Measurements from ENCODE around the gene YTHDF2. TPM values are rescaled to one million over a fixed set of nuclear protein-coding genes. Genes with fewer than 3 reads are reported as not detected.
"Not testable (repeated sequence)": the region's sequence is repeated elsewhere in the genome, so short reads cannot be mapped to it uniquely, and the experiment has no call there.

Gene YTHDF2
- polyA plus RNA-seq: 100 to 1,000 TPM in 2 of 3 donors, 10 to 100 TPM in 1; 78.1 to 210 (median 129) TPM

- peaks cover 4 to 7% (median 6%) of the 10 kb centered on the region in 3 donors for H3K27me3 Mint-ChIP-seq (ENCODE audit: low read depth in 3 of 3)
- H3K4me1 Mint-ChIP-seq: peaks cover 31 to 42% of the 10 kb centered on the region in 2 donors
- H3K4me3 Mint-ChIP-seq: peak within 1 kb of the TSS; percentile 96 to 99 (median 97)
- peak within 1 kb of the TSS; percentile 92 to 98 (median 94) for H3K27ac Mint-ChIP-seq
- peaks cover 6 to 17% (median 10%) of the 10 kb centered on the region in 3 donors for H3K36me3 Mint-ChIP-seq
- peak; percentile 96 to 98 (median 98) for DNase-seq
- no peaks in the 10 kb centered on the region for H3K9me3 Mint-ChIP-seq
Measured at GRCh38 chr1:28736450-28737306, at the start of gene YTHDF2. Gene YTHDF2, plus strand, starts transcription at chr1:28736940. Its CDS starts 181 bp downstream, at chr1:28737121.

GRCh38 chr1:28691627-28692026, 45.1 kb upstream of the YTHDF2 start:
- not testable (repeated sequence) for H3K9me3 Mint-ChIP-seq; DNase-seq; H3K4me1 Mint-ChIP-seq; H3K27me3 Mint-ChIP-seq (ENCODE audit: low read depth in 3 of 3); H3K4me3 Mint-ChIP-seq
- Mint-ChIP-seq H3K27ac (peak overlapping the region in 1 of 6 donors; percentile 12), H3K36me3 (peaks cover 9 to 25% (median 14%) of the 10 kb centered on the region in 3 donors)

GRCh38 chr1:28703629-28704028, 33.1 kb upstream of the YTHDF2 start:
- Mint-ChIP-seq H3K27me3 (ENCODE audit: low read depth in 3 of 3) (peaks cover 0 to 3% (median 0%) of the 10 kb centered on the region in 3 donors), H3K27ac (no peak overlapping the region)

GRCh38 chr1:28716336-28716735, 20.4 kb upstream of the YTHDF2 start:
- no peak for DNase-seq
- peaks cover 0 to 26% (median 11%) of the 10 kb centered on the region in 3 donors for H3K36me3 Mint-ChIP-seq
- H3K9me3 Mint-ChIP-seq: no peaks in the 10 kb centered on the region
- H3K4me1 Mint-ChIP-seq: peaks cover 0 to 7% of the 10 kb centered on the region in 2 donors
- H3K27me3 Mint-ChIP-seq (ENCODE audit: low read depth in 3 of 3): no peaks in the 10 kb centered on the region
- H3K27ac Mint-ChIP-seq: peak overlapping the region in 2 of 6 donors; percentile 21 to 56
- H3K4me3 Mint-ChIP-seq: no peak overlapping the region

More at GRCh38 chr1:28703629-28704028, 33.1 kb upstream of the YTHDF2 start:
- Mint-ChIP-seq H3K4me3 (no peak overlapping the region), H3K9me3 (no peaks in the 10 kb centered on the region), H3K36me3 (peaks cover 20 to 38% (median 27%) of the 10 kb centered on the region in 3 donors), H3K4me1 (peaks cover 0 to 2% of the 10 kb centered on the region in 2 donors)
- no peak for DNase-seq

GRCh38 chr1:28718166-28718565, 18.6 kb upstream of the YTHDF2 start:
- no peak for DNase-seq
- Mint-ChIP-seq H3K9me3 (no peaks in the 10 kb centered on the region), H3K4me3 (no peak overlapping the region), H3K27ac (peak overlapping the region in 2 of 6 donors; percentile 7 to 28), H3K36me3 (peaks cover 0 to 18% (median 11%) of the 10 kb centered on the region in 3 donors), H3K4me1 (peaks cover 0 to 7% of the 10 kb centered on the region in 2 donors), H3K27me3 (ENCODE audit: low read depth in 3 of 3) (no peaks in the 10 kb centered on the region)

GRCh38 chr1:28718586-28719331, 18.0 kb upstream of the YTHDF2 start:
- Mint-ChIP-seq H3K27ac (peak overlapping the region; percentile 2 to 64 (median 36)), H3K4me1 (peaks cover 0 to 7% of the 10 kb centered on the region in 2 donors), H3K27me3 (ENCODE audit: low read depth in 3 of 3) (no peaks in the 10 kb centered on the region), H3K4me3 (no peak overlapping the region), H3K9me3 (no peaks in the 10 kb centered on the region), H3K36me3 (peaks cover 0 to 12% (median 9%) of the 10 kb centered on the region in 3 donors)
- no peak for DNase-seq

GRCh38 chr1:28719332-28719619, 17.5 kb upstream of the YTHDF2 start:
- DNase-seq: no peak
- Mint-ChIP-seq H3K27me3 (ENCODE audit: low read depth in 3 of 3) (no peaks in the 10 kb centered on the region), H3K9me3 (no peaks in the 10 kb centered on the region), H3K36me3 (peaks cover 0 to 7% (median 4%) of the 10 kb centered on the region in 3 donors), H3K27ac (peak overlapping the region in 5 of 6 donors; percentile 2 to 64 (median 22)), H3K4me1 (peaks cover 0 to 7% of the 10 kb centered on the region in 2 donors), H3K4me3 (no peak overlapping the region)

- H3K4me1 Mint-ChIP-seq: no peaks in the 10 kb centered on the region
- no peak overlapping the region for H3K4me3 Mint-ChIP-seq
- no peaks in the 10 kb centered on the region for H3K36me3 Mint-ChIP-seq
- no peaks in the 10 kb centered on the region for H3K9me3 Mint-ChIP-seq
- H3K27me3 Mint-ChIP-seq (ENCODE audit: low read depth in 3 of 3): peaks cover 0 to 3% (median 0%) of the 10 kb centered on the region in 3 donors
- peak overlapping the region in 2 of 6 donors; percentile 67 to 69 for H3K27ac Mint-ChIP-seq
- no peak for DNase-seq
Measured at GRCh38 chr1:28720376-28720775, 16.4 kb upstream of the YTHDF2 start.

GRCh38 chr1:28721927-28722326, 14.8 kb upstream of the YTHDF2 start:
- DNase-seq; H3K4me3 Mint-ChIP-seq; H3K9me3 Mint-ChIP-seq; H3K36me3 Mint-ChIP-seq; H3K27ac Mint-ChIP-seq; H3K4me1 Mint-ChIP-seq; H3K27me3 Mint-ChIP-seq (ENCODE audit: low read depth in 3 of 3): not testable (repeated sequence)

GRCh38 chr1:28725365-28725764, 11.4 kb upstream of the YTHDF2 start:
- not testable (repeated sequence) for H3K36me3 Mint-ChIP-seq; H3K4me1 Mint-ChIP-seq; H3K4me3 Mint-ChIP-seq; DNase-seq; H3K27ac Mint-ChIP-seq; H3K9me3 Mint-ChIP-seq; H3K27me3 Mint-ChIP-seq (ENCODE audit: low read depth in 3 of 3)

- no peak for DNase-seq
- Mint-ChIP-seq H3K4me1 (peaks cover 29 to 38% of the 10 kb centered on the region in 2 donors), H3K27ac (peak overlapping the region; percentile 88 to 98 (median 93)), H3K36me3 (peaks cover 6 to 14% (median 10%) of the 10 kb centered on the region in 3 donors), H3K27me3 (ENCODE audit: low read depth in 3 of 3) (peaks cover 4 to 7% (median 6%) of the 10 kb centered on the region in 3 donors), H3K9me3 (no peaks in the 10 kb centered on the region), H3K4me3 (peak overlapping the region; percentile 96 to 99 (median 97))
Measured at GRCh38 chr1:28735961-28736449, 735 bp upstream of the YTHDF2 start.

GRCh38 chr1:28737307-28738132, 780 bp downstream of the YTHDF2 start:
- Mint-ChIP-seq H3K36me3 (peaks cover 3 to 23% (median 14%) of the 10 kb centered on the region in 3 donors), H3K4me1 (peaks cover 34 to 51% of the 10 kb centered on the region in 2 donors), H3K27ac (peak overlapping the region; percentile 92 to 98 (median 94)), H3K9me3 (no peaks in the 10 kb centered on the region), H3K27me3 (ENCODE audit: low read depth in 3 of 3) (peaks cover 4 to 6% (median 6%) of the 10 kb centered on the region in 3 donors), H3K4me3 (peak overlapping the region; percentile 96 to 99 (median 97))
- DNase-seq: peak in 1 of 3 donors; percentile 33

GRCh38 chr1:28740118-28740517, 3.4 kb downstream of the YTHDF2 start:
- DNase-seq: no peak
- peak overlapping the region in 4 of 6 donors; percentile 17 to 50 (median 26) for H3K27ac Mint-ChIP-seq
- peaks cover 56 to 77% of the 10 kb centered on the region in 2 donors for H3K4me1 Mint-ChIP-seq
- H3K36me3 Mint-ChIP-seq: peaks cover 6 to 48% (median 31%) of the 10 kb centered on the region in 3 donors
- no peaks in the 10 kb centered on the region for H3K9me3 Mint-ChIP-seq
- H3K4me3 Mint-ChIP-seq: peak overlapping the region in 1 of 5 donors; percentile 10
- peaks cover 4 to 6% (median 6%) of the 10 kb centered on the region in 3 donors for H3K27me3 Mint-ChIP-seq (ENCODE audit: low read depth in 3 of 3)
